HEK293 (cell line): ENCODE results near the gene CACUL1.
A peak's percentile ranks its signal among the peaks of the same experiment; 100 is the strongest.

Experiments used
- KLF1 ChIP-seq: fragments of 450-650 bp; formaldehyde crosslinking; IDR thresholded peaks from 2 replicates; pipeline ENCODE4 v1.5.1; 2016; ENCODE audit warnings: missing biosample characterization, missing genetic modification characterization
- KLF7 ChIP-seq: fragments of 450-650 bp; formaldehyde crosslinking; IDR thresholded peaks from 2 replicates; pipeline ENCODE4 v1.5.1; 2016; ENCODE audit warnings: missing biosample characterization, missing genetic modification characterization, borderline replicate concordance
- MEIS1 ChIP-seq: sonication (generic); formaldehyde crosslinking; IDR thresholded peaks from 2 replicates; pipeline ENCODE4 v1.8.1; 2022; ENCODE audit warnings: missing genetic modification reagents, mild to moderate bottlenecking, borderline replicate concordance
- PRDM10 ChIP-seq: fragments of 450-650 bp; formaldehyde crosslinking; IDR thresholded peaks from 2 replicates; pipeline ENCODE4 v1.5.1; 2016; ENCODE audit warnings: missing biosample characterization, missing genetic modification characterization
- PRDM6 ChIP-seq: fragments of 450-650 bp; formaldehyde crosslinking; IDR thresholded peaks from 2 replicates; pipeline ENCODE4 v1.5.1; 2017; ENCODE audit warnings: missing biosample characterization, missing genetic modification characterization
- SCRT1 ChIP-seq: fragments of 450-650 bp; formaldehyde crosslinking; IDR thresholded peaks from 2 replicates; pipeline ENCODE4 v1.5.1; 2016; ENCODE audit warnings: missing biosample characterization, missing genetic modification characterization, borderline replicate concordance
- SETDB1 ChIP-seq: IDR thresholded peaks from one replicate; pipeline ENCODE4 v1.6.1; 2017; ENCODE audit warnings: mild to moderate bottlenecking, low read length, moderate library complexity, mixed read lengths; ENCODE audit not compliant: insufficient read length
- ZBTB48 ChIP-seq: fragments of 450-650 bp; formaldehyde crosslinking; IDR thresholded peaks from 2 replicates; pipeline ENCODE4 v1.5.1; 2016; ENCODE audit warnings: missing biosample characterization, missing genetic modification characterization
- ZEB2 ChIP-seq: fragments of 450-650 bp; formaldehyde crosslinking; IDR thresholded peaks from 2 replicates; pipeline ENCODE4 v1.5.1; 2016; ENCODE audit warnings: missing biosample characterization, missing genetic modification characterization
- ZNF114 ChIP-seq: fragments of 450-650 bp; formaldehyde crosslinking; IDR thresholded peaks from 2 replicates; pipeline ENCODE4 v1.5.0; 2017; ENCODE audit warnings: missing biosample characterization, missing genetic modification characterization
- ZNF146 ChIP-seq: fragments of 450-650 bp; formaldehyde crosslinking; IDR thresholded peaks from 2 replicates; pipeline ENCODE4 v1.5.1; 2016; ENCODE audit warnings: missing biosample characterization, missing genetic modification characterization
- ZNF174 ChIP-seq: fragments of 450-650 bp; formaldehyde crosslinking; IDR thresholded peaks from 2 replicates; pipeline ENCODE4 v1.5.0; 2017; ENCODE audit warnings: missing biosample characterization, mild to moderate bottlenecking, missing genetic modification characterization
- ZNF391 ChIP-seq: fragments of 450-650 bp; formaldehyde crosslinking; IDR thresholded peaks from 2 replicates; pipeline ENCODE4 v1.5.1; 2016; ENCODE audit warnings: low read depth, missing biosample characterization, missing genetic modification characterization, borderline replicate concordance
- ZNF433 ChIP-seq: fragments of 450-650 bp; formaldehyde crosslinking; IDR thresholded peaks from 2 replicates; pipeline ENCODE4 v1.5.1; 2016; ENCODE audit warnings: missing biosample characterization, missing genetic modification characterization, low read depth
- ZNF791 ChIP-seq: fragments of 450-650 bp; formaldehyde crosslinking; IDR thresholded peaks from 2 replicates; pipeline ENCODE4 v1.5.1; 2016; ENCODE audit warnings: missing biosample characterization, missing genetic modification characterization
- TF ChIP-seq, protein P1 (sequence below): fragments of 450-650 bp; formaldehyde crosslinking; IDR thresholded peaks from 2 replicates; pipeline ENCODE4 v1.5.1; 2016; ENCODE audit warnings: missing biosample characterization, missing genetic modification characterization
- TF ChIP-seq, protein P2 (sequence below): fragments of 450-650 bp; formaldehyde crosslinking; IDR thresholded peaks from 2 replicates; pipeline ENCODE4 v1.5.1; 2016; ENCODE audit warnings: missing biosample characterization, missing genetic modification characterization
- TF ChIP-seq, protein P3 (sequence below): fragments of 450-650 bp; formaldehyde crosslinking; IDR thresholded peaks from 2 replicates; pipeline ENCODE4 v1.5.1; 2016; ENCODE audit warnings: missing biosample characterization, missing genetic modification characterization, borderline replicate concordance
- TF ChIP-seq, protein P4 (sequence below): fragments of 450-650 bp; formaldehyde crosslinking; IDR thresholded peaks from 2 replicates; pipeline ENCODE4 v1.5.0; 2017; ENCODE audit warnings: missing biosample characterization, missing genetic modification characterization, borderline replicate concordance
- TF ChIP-seq, protein P5 (sequence below): fragments of 450-650 bp; formaldehyde crosslinking; IDR thresholded peaks from 2 replicates; pipeline ENCODE4 v1.5.1; 2016; ENCODE audit warnings: missing biosample characterization, missing genetic modification characterization

The CACUL1 gene

GRCh38 chr10:118725886-118726500 is 28.8 kb downstream of the CACUL1 start (continued):
- TF ChIP-seq ZNF114 (tag by site-specific recombination) (no peak), SCRT1 (no peak), KLF1 (tag by site-specific recombination) (no peak), PRDM6 (tag by site-specific recombination) (peak; percentile 74), ZNF791 (no peak), ZNF433 (tag by site-specific recombination) (no peak), ZBTB48 (tag by site-specific recombination) (no peak), ZNF146 (no peak), ZNF391 (tag by site-specific recombination) (no peak), MEIS1 (CRISPR knock-in tag) (no peak), SETDB1 (no peak), PRDM10 (tag by site-specific recombination) (no peak), KLF7 (tag by site-specific recombination) (no peak), ZEB2 (tag by site-specific recombination) (peak; percentile 78), ZNF174 (tag by site-specific recombination) (no peak)
- TF ChIP-seq, protein P1, sequence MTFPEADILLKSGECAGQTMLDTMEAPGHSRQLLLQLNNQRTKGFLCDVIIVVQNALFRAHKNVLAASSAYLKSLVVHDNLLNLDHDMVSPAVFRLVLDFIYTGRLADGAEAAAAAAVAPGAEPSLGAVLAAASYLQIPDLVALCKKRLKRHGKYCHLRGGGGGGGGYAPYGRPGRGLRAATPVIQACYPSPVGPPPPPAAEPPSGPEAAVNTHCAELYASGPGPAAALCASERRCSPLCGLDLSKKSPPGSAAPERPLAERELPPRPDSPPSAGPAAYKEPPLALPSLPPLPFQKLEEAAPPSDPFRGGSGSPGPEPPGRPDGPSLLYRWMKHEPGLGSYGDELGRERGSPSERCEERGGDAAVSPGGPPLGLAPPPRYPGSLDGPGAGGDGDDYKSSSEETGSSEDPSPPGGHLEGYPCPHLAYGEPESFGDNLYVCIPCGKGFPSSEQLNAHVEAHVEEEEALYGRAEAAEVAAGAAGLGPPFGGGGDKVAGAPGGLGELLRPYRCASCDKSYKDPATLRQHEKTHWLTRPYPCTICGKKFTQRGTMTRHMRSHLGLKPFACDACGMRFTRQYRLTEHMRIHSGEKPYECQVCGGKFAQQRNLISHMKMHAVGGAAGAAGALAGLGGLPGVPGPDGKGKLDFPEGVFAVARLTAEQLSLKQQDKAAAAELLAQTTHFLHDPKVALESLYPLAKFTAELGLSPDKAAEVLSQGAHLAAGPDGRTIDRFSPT (tag by site-specific recombination), result no peak
- TF ChIP-seq, protein P2, sequence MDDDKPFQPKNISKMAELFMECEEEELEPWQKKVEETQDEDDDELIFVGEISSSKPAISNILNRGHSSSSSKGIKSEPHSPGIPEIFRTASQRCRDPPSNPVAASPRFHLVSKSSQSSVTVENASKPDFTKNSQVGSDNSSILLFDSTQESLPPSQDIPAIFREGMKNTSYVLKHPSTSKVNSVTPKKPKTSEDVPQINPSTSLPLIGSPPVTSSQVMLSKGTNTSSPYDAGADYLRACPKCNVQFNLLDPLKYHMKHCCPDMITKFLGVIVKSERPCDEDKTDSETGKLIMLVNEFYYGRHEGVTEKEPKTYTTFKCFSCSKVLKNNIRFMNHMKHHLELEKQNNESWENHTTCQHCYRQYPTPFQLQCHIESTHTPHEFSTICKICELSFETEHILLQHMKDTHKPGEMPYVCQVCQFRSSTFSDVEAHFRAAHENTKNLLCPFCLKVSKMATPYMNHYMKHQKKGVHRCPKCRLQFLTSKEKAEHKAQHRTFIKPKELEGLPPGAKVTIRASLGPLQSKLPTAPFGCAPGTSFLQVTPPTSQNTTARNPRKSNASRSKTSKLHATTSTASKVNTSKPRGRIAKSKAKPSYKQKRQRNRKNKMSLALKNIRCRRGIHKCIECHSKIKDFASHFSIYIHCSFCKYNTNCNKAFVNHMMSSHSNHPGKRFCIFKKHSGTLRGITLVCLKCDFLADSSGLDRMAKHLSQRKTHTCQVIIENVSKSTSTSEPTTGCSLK, result no peak
- TF ChIP-seq, protein P3, sequence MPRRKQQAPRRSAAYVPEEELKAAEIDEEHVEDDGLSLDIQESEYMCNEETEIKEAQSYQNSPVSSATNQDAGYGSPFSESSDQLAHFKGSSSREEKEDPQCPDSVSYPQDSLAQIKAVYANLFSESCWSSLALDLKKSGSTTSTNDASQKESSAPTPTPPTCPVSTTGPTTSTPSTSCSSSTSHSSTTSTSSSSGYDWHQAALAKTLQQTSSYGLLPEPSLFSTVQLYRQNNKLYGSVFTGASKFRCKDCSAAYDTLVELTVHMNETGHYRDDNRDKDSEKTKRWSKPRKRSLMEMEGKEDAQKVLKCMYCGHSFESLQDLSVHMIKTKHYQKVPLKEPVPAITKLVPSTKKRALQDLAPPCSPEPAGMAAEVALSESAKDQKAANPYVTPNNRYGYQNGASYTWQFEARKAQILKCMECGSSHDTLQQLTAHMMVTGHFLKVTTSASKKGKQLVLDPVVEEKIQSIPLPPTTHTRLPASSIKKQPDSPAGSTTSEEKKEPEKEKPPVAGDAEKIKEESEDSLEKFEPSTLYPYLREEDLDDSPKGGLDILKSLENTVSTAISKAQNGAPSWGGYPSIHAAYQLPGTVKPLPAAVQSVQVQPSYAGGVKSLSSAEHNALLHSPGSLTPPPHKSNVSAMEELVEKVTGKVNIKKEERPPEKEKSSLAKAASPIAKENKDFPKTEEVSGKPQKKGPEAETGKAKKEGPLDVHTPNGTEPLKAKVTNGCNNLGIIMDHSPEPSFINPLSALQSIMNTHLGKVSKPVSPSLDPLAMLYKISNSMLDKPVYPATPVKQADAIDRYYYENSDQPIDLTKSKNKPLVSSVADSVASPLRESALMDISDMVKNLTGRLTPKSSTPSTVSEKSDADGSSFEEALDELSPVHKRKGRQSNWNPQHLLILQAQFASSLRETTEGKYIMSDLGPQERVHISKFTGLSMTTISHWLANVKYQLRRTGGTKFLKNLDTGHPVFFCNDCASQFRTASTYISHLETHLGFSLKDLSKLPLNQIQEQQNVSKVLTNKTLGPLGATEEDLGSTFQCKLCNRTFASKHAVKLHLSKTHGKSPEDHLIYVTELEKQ (tag by site-specific recombination), result peak; percentile 45; the same call in 1 of the 2 replicates
- TF ChIP-seq, protein P4, sequence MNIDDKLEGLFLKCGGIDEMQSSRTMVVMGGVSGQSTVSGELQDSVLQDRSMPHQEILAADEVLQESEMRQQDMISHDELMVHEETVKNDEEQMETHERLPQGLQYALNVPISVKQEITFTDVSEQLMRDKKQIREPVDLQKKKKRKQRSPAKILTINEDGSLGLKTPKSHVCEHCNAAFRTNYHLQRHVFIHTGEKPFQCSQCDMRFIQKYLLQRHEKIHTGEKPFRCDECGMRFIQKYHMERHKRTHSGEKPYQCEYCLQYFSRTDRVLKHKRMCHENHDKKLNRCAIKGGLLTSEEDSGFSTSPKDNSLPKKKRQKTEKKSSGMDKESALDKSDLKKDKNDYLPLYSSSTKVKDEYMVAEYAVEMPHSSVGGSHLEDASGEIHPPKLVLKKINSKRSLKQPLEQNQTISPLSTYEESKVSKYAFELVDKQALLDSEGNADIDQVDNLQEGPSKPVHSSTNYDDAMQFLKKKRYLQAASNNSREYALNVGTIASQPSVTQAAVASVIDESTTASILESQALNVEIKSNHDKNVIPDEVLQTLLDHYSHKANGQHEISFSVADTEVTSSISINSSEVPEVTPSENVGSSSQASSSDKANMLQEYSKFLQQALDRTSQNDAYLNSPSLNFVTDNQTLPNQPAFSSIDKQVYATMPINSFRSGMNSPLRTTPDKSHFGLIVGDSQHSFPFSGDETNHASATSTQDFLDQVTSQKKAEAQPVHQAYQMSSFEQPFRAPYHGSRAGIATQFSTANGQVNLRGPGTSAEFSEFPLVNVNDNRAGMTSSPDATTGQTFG (tag by site-specific recombination), result no peak
- TF ChIP-seq, protein P5, sequence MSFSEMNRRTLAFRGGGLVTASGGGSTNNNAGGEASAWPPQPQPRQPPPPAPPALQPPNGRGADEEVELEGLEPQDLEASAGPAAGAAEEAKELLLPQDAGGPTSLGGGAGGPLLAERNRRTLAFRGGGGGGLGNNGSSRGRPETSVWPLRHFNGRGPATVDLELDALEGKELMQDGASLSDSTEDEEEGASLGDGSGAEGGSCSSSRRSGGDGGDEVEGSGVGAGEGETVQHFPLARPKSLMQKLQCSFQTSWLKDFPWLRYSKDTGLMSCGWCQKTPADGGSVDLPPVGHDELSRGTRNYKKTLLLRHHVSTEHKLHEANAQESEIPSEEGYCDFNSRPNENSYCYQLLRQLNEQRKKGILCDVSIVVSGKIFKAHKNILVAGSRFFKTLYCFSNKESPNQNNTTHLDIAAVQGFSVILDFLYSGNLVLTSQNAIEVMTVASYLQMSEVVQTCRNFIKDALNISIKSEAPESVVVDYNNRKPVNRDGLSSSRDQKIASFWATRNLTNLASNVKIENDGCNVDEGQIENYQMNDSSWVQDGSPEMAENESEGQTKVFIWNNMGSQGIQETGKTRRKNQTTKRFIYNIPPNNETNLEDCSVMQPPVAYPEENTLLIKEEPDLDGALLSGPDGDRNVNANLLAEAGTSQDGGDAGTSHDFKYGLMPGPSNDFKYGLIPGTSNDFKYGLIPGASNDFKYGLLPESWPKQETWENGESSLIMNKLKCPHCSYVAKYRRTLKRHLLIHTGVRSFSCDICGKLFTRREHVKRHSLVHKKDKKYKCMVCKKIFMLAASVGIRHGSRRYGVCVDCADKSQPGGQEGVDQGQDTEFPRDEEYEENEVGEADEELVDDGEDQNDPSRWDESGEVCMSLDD, result no peak
